H1 (cell line): ENCODE measurements around the gene ANKS1B. TPM values are rescaled to one million over a fixed set of nuclear protein-coding genes. Genes with fewer than 3 reads are reported as not detected.

ENCODE experiments used
- CTCF ChIA-PET: fragments of 300-600 bp; sonication (Branson Sonifier 250); formaldehyde crosslinking; loops from one replicate; lab custom pipeline; 2021; ENCODE audit not compliant: partially characterized antibody; lab: Charles Lee
- POLR2A ChIA-PET: fragments of 300-600 bp; sonication (Branson Sonifier 250); formaldehyde crosslinking; loops from one replicate; lab custom pipeline; 2021; ENCODE audit warnings: inconsistent platforms; ENCODE audit not compliant: partially characterized antibody; lab: Charles Lee
- DNase-seq, 2 experiments: peaks; one replicate each; pipeline versions ENCODE4 v3.0.0 to v3.0.0-alpha.2; 2010 to 2022; ENCODE audit warnings: low spot score in 2 of 2, low read depth in 1 of 2, mixed read lengths in 1 of 2
- FAIRE-seq: peaks from 2 replicates; lab custom pipeline; 2011; peaks lifted over from hg19 to GRCh38; lab: Jason Lieb, UNC
- H2AFZ ChIP-seq: 2 replicates; pipeline ENCODE4 v1.8.1; 2012; ENCODE audit warnings: low read length, inconsistent platforms
- H2AK5ac ChIP-seq: 2 replicates; pipeline ENCODE4 v1.6.1; 2013; ENCODE audit warnings: low read depth, low read length
- H2BK120ac ChIP-seq: replicated peaks from 2 replicates; pipeline ENCODE3; 2013; ENCODE audit warnings: low read depth, low read length, inconsistent platforms
- H2BK12ac ChIP-seq: 2 replicates; pipeline ENCODE4 v1.6.1; 2013; ENCODE audit warnings: low read depth, low read length
- H2BK15ac ChIP-seq: 2 replicates; pipeline ENCODE4 v1.6.1; 2013; ENCODE audit warnings: low read length
- H2BK20ac ChIP-seq: 2 replicates; pipeline ENCODE4 v1.6.1; 2013; ENCODE audit warnings: low read length
- H2BK5ac ChIP-seq: 2 replicates; pipeline ENCODE4 v1.6.1; 2013; ENCODE audit warnings: low read depth, low read length
- H3K14ac ChIP-seq: 2 replicates; pipeline ENCODE4 v1.6.1; 2013; ENCODE audit warnings: inconsistent platforms; ENCODE audit not compliant: insufficient read length
- H3K18ac ChIP-seq: 2 replicates; pipeline ENCODE4 v1.6.1; 2013; ENCODE audit warnings: low read length; ENCODE audit errors: extremely low read depth
- H3K23ac ChIP-seq: 2 replicates; pipeline ENCODE4 v1.6.1; 2013; ENCODE audit warnings: inconsistent platforms; ENCODE audit not compliant: insufficient read length
- H3K23me2 ChIP-seq: 2 replicates; pipeline ENCODE4 v1.6.1; 2013; ENCODE audit warnings: low read depth, low read length
- H3K27ac ChIP-seq: 2 replicates; pipeline ENCODE4 v1.6.1; 2011; ENCODE audit warnings: low read depth, low read length, inconsistent platforms
- H3K27me3 ChIP-seq, 4 experiments: replicated peaks in 1 of 4; 1 replicate in 1 of 4; 2 replicates in 3 of 4; pipeline versions ENCODE4 v1.6.1 to v1.8.1; 2011 to 2013; ENCODE audit warnings: low read length in 3 of 4, mild to moderate bottlenecking in 3 of 4, inconsistent platforms in 2 of 4, mixed read lengths in 2 of 4, moderate library complexity in 1 of 4; ENCODE audit not compliant: control insufficient read depth in 3 of 4, insufficient read depth in 3 of 4; ENCODE audit errors: extremely low read depth in 1 of 4
- H3K36me3 ChIP-seq, 4 experiments: 2 replicates each; pipeline versions ENCODE4 v1.6.1 to v1.8.1; 2011 to 2013; ENCODE audit warnings: mild to moderate bottlenecking in 4 of 4, low read length in 3 of 4, moderate library complexity in 2 of 4, control low read depth in 1 of 4, inconsistent platforms in 1 of 4; ENCODE audit not compliant: insufficient read depth in 4 of 4, control insufficient read depth in 2 of 4
- H3K4ac ChIP-seq: replicated peaks from 2 replicates; pipeline ENCODE3; 2013; ENCODE audit warnings: low read length, low read depth, mixed read lengths, inconsistent platforms; ENCODE audit not compliant: insufficient read length
- H3K4me1 ChIP-seq, 4 experiments: replicated peaks in 1 of 4; 1 replicate in 1 of 4; 2 replicates in 3 of 4; pipeline versions ENCODE4 v1.6.1 to v1.8.1; 2011 to 2013; ENCODE audit warnings: low read length in 3 of 4, inconsistent platforms in 2 of 4, mixed read lengths in 1 of 4; ENCODE audit not compliant: insufficient read depth in 4 of 4, control insufficient read depth in 3 of 4
- H3K4me2 ChIP-seq, 2 experiments: 2 replicates each; pipeline versions ENCODE4 v1.6.1 to v1.8.1; 2011 to 2013; ENCODE audit warnings: low read depth in 2 of 2, low read length in 2 of 2, control low read depth in 1 of 2, inconsistent platforms in 1 of 2, mild to moderate bottlenecking in 1 of 2; ENCODE audit not compliant: insufficient read depth in 1 of 2
- H3K4me3 ChIP-seq, 4 experiments: fragments of 200-600, 300-600 bp in 1 of 4; sonication (generic), shearing (Covaris generic), sonication (Bioruptor Twin) in 1 of 4; 2 replicates each; pipeline versions ENCODE4 v1.5.1 to v1.8.1; 2011 to 2016; ENCODE audit warnings: low read length in 4 of 4, low read depth in 3 of 4, control low read depth in 2 of 4, inconsistent platforms in 2 of 4, mild to moderate bottlenecking in 2 of 4, mixed read lengths in 1 of 4, moderate library complexity in 1 of 4; ENCODE audit not compliant: insufficient read depth in 2 of 4; ENCODE audit errors: extremely low read depth in 1 of 4
- H3K56ac ChIP-seq: replicated peaks from 2 replicates; pipeline ENCODE3; 2013; ENCODE audit warnings: low read depth, mild to moderate bottlenecking, mixed read lengths, low read length, inconsistent platforms; ENCODE audit not compliant: insufficient read length
- H3K79me1 ChIP-seq: 2 replicates; pipeline ENCODE4 v1.6.1; 2013; ENCODE audit warnings: low read depth, low read length, control low read depth
- H3K79me2 ChIP-seq, 2 experiments: 2 replicates each; pipeline versions ENCODE4 v1.6.1 to v1.8.1; 2012 to 2013; ENCODE audit warnings: low read length in 2 of 2, mild to moderate bottlenecking in 2 of 2, inconsistent platforms in 1 of 2; ENCODE audit not compliant: insufficient read depth in 2 of 2, control insufficient read depth in 1 of 2
- H3K9ac ChIP-seq, 4 experiments: replicated peaks in 1 of 4; 1 replicate in 1 of 4; 2 replicates in 3 of 4; pipeline versions ENCODE4 v1.6.1 to v1.8.1; 2011 to 2013; ENCODE audit warnings: low read depth in 3 of 4, low read length in 3 of 4, control low read depth in 2 of 4, mild to moderate bottlenecking in 2 of 4, moderate library complexity in 2 of 4, inconsistent platforms in 1 of 4; ENCODE audit errors: extremely low read depth in 1 of 4
- H3K9me3 ChIP-seq, 2 experiments: 2 replicates each; pipeline versions ENCODE4 v1.6.1 to v1.8.1; 2012 to 2013; ENCODE audit warnings: mild to moderate bottlenecking in 2 of 2, moderate library complexity in 2 of 2, control low read depth in 1 of 2, inconsistent platforms in 1 of 2, low read depth in 1 of 2, low read length in 1 of 2, mixed read lengths in 1 of 2; ENCODE audit not compliant: insufficient read depth in 2 of 2
- H4K20me1 ChIP-seq, 2 experiments: replicated peaks in 1 of 2; 2 replicates each; pipeline versions ENCODE3 to v1.8.1; 2011 to 2013; ENCODE audit warnings: inconsistent platforms in 2 of 2, low read length in 2 of 2, mild to moderate bottlenecking in 1 of 2; ENCODE audit not compliant: insufficient read depth in 2 of 2, control insufficient read depth in 1 of 2
- H4K5ac ChIP-seq: 2 replicates; pipeline ENCODE4 v1.6.1; 2013; ENCODE audit warnings: low read length, low read depth, mixed read lengths, inconsistent platforms; ENCODE audit not compliant: insufficient read length
- H4K8ac ChIP-seq: 2 replicates; pipeline ENCODE4 v1.8.0; 2013; ENCODE audit warnings: mild to moderate bottlenecking, moderate library complexity, low read length, inconsistent platforms; ENCODE audit not compliant: insufficient read depth; ENCODE audit errors: extremely low read depth
- H4K91ac ChIP-seq: replicated peaks from 2 replicates; pipeline ENCODE3; 2013; ENCODE audit warnings: low read length, mixed read lengths, inconsistent platforms; ENCODE audit not compliant: insufficient read length
- EZH2 ChIP-seq: fragments of 200-600 bp; sonication (generic); IDR thresholded peaks from 2 replicates; pipeline ENCODE4 v1.7.1; 2012; ENCODE audit warnings: low read depth, mild to moderate bottlenecking, moderate library complexity, low read length, inconsistent platforms; ENCODE audit not compliant: severe bottlenecking
- KDM1A ChIP-seq: fragments of 200-600, 300-600 bp; sonication (generic); IDR thresholded peaks from 2 replicates; pipeline ENCODE4 v1.7.1; 2016; ENCODE audit warnings: mild to moderate bottlenecking, low read length, borderline replicate concordance
- PHF8 ChIP-seq: fragments of 200-600 bp; sonication (generic); conservative IDR thresholded peaks from 2 replicates; pipeline ENCODE4 v1.7.1; 2012; ENCODE audit warnings: low read depth, mild to moderate bottlenecking, inconsistent platforms, low read length, moderate library complexity
- YY1 ChIP-seq: IDR thresholded peaks from 2 replicates; pipeline ENCODE4 v1.6.1; 2011; ENCODE audit warnings: low read depth, mild to moderate bottlenecking, low read length
- WGBS, 2 experiments: shearing (Covaris generic) in 1 of 2; methylation state at CpG; one replicate each; pipeline versions ENCODE4 v1.1.6 to v1.1.7; 2013 to 2015; ENCODE audit warnings: low lambda C conversion rate in 2 of 2, mixed read lengths in 2 of 2, inconsistent platforms in 1 of 2, low coverage in 1 of 2, missing lambda C conversion rate in 1 of 2; ENCODE audit not compliant: insufficient replicate concordance in 2 of 2, insufficient coverage in 1 of 2, insufficient read length in 1 of 2; ENCODE audit errors: extremely low coverage in 1 of 2, missing lambda C conversion rate in 1 of 2; 5-methylcytosine and 5-hydroxymethylcytosine counted together
- polyA plus RNA-seq, 7 experiments: library from polyadenylated mRNA; depleted of rRNA in 3 of 7; stranded (reverse) in 5 of 7; unstranded in 2 of 7; fragments of >200 nt in 5 of 7; fragments of 200-250 nt in 2 of 7; gene quantifications; 1 replicate in 5 of 7; 2 replicates in 1 of 7; 4 replicates in 1 of 7; pipeline versions ENCODE4 v1.2.1 to v1.2.3, GENCODE V29; 2011 to 2013; ENCODE audit warnings: missing spikeins in 2 of 7, mixed read lengths in 2 of 7
- total RNA-seq: library from RNA; stranded (reverse); fragmentation: NEBNext Ultra II Directional; extraction: Animal tissue kit (Norgen Biotek cat#: 25700); gene quantifications from 2 replicates; pipeline ENCODE4 v1.2.1, GENCODE V29; 2021
- TF ChIP-seq, protein P1 (sequence below): IDR thresholded peaks from 2 replicates; pipeline ENCODE4 v1.6.1; 2011; ENCODE audit warnings: low read length, improper control_type of control experiment
- TF ChIP-seq, protein P2 (sequence below): IDR thresholded peaks from 2 replicates; pipeline ENCODE4 v1.6.1; 2012; ENCODE audit warnings: low read length, inconsistent platforms

The ANKS1B gene
- total and polyA plus RNA-seq, 2 of the 8 experiments (the other 6 are each of a cell fraction or from before 2014, with no cell fraction given) = 2.7 to 6.1 TPM

DNA sequence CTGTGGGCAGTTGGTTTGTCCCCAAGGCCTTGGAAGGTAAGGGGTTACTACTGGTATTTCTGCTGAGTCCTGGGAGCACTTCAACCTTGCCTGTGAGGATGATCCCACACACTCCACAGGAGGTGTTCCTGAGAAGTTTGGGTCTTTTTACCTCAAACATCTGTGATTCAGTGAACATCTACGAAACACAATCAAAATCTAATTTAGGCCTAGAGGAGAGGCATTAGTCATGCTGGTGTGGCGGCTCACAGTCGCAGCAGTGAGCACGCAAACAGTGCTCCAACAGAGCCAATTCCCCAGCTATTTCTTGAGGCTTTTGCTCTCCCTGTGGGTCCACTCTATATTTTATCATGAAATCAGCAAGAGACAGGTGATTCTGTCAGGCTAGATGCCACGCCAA is 1232.0 kb downstream of the ANKS1B start:
- no peaks in the 10 kb centered on the region for H3K27me3 ChIP-seq
- H3K14ac ChIP-seq = no peak overlapping the region
- H2BK12ac ChIP-seq = no peak overlapping the region
- no peak for TF ChIP-seq YY1
- TF ChIP-seq, protein P1, sequence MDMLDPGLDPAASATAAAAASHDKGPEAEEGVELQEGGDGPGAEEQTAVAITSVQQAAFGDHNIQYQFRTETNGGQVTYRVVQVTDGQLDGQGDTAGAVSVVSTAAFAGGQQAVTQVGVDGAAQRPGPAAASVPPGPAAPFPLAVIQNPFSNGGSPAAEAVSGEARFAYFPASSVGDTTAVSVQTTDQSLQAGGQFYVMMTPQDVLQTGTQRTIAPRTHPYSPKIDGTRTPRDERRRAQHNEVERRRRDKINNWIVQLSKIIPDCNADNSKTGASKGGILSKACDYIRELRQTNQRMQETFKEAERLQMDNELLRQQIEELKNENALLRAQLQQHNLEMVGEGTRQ = no peak
- no peak for TF ChIP-seq PHF8
- TF ChIP-seq EZH2 = no peak
- TF ChIP-seq, protein P2, sequence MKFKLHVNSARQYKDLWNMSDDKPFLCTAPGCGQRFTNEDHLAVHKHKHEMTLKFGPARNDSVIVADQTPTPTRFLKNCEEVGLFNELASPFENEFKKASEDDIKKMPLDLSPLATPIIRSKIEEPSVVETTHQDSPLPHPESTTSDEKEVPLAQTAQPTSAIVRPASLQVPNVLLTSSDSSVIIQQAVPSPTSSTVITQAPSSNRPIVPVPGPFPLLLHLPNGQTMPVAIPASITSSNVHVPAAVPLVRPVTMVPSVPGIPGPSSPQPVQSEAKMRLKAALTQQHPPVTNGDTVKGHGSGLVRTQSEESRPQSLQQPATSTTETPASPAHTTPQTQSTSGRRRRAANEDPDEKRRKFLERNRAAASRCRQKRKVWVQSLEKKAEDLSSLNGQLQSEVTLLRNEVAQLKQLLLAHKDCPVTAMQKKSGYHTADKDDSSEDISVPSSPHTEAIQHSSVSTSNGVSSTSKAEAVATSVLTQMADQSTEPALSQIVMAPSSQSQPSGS = no peak
- no peak for TF ChIP-seq KDM1A
- H4K20me1 ChIP-seq = no peaks in the 10 kb centered on the region
- no peaks in the 10 kb centered on the region for H3K9me3 ChIP-seq
- 81% methylated on average over 5 of the region's 5 CpGs; no CpG with 5 or more reads in 1 of the 2 experiments for WGBS, 2 experiments
- no peak overlapping the region for H3K27ac ChIP-seq
- no peaks in the 10 kb centered on the region for H3K23me2 ChIP-seq
- H4K8ac ChIP-seq = no peak overlapping the region
- no peak overlapping the region for H4K91ac ChIP-seq
- H2BK5ac ChIP-seq = no peak overlapping the region
- H2AFZ ChIP-seq = no peak overlapping the region
- H3K9ac ChIP-seq = no peak overlapping the region
- ChIA-PET CTCF (interaction anchor here (0.7 to 4.4 kb wide), 8 partner anchors 9 to 309 kb away, joined by 3 to 25 read pairs (median 6); no protein-coding TSS in a partner anchor), POLR2A (interaction anchor here (0.7 to 0.8 kb wide), 2 partner anchors 74 to 213 kb away, joined by 3 to 5 read pairs; no protein-coding TSS in a partner anchor)
- H3K36me3 ChIP-seq = no peaks in the 10 kb centered on the region
- no peak overlapping the region for H2BK120ac ChIP-seq
- no peak overlapping the region for H3K4me3 ChIP-seq
- H4K5ac ChIP-seq = no peak overlapping the region
- H3K79me1 ChIP-seq = no peaks in the 10 kb centered on the region
- H2AK5ac ChIP-seq = no peak overlapping the region
- DNase-seq (no peak), FAIRE-seq (no peak)
- no peak overlapping the region for H2BK15ac ChIP-seq
- no peak overlapping the region for H2BK20ac ChIP-seq
- H3K18ac ChIP-seq = no peak overlapping the region
- H3K4ac ChIP-seq = no peak overlapping the region
- no peak overlapping the region for H3K56ac ChIP-seq
- no peaks in the 10 kb centered on the region for H3K79me2 ChIP-seq
- no peak overlapping the region for H3K4me2 ChIP-seq
- no peaks in the 10 kb centered on the region; a peak in 1 of 7 replicates for H3K4me1 ChIP-seq
- H3K23ac ChIP-seq = no peak overlapping the region
